GDM1 (cell line): ENCODE measurements around the gene NPC1.
"Not testable (repeated sequence)": the region's sequence is repeated elsewhere in the genome, so short reads cannot be mapped to it uniquely, and the experiment has no call there.

Source experiments
- DNase-seq: peaks from one replicate; lab custom pipeline; 2025; lab: John Stamatoyannopoulos, UW

NPC1 gene

DNA sequence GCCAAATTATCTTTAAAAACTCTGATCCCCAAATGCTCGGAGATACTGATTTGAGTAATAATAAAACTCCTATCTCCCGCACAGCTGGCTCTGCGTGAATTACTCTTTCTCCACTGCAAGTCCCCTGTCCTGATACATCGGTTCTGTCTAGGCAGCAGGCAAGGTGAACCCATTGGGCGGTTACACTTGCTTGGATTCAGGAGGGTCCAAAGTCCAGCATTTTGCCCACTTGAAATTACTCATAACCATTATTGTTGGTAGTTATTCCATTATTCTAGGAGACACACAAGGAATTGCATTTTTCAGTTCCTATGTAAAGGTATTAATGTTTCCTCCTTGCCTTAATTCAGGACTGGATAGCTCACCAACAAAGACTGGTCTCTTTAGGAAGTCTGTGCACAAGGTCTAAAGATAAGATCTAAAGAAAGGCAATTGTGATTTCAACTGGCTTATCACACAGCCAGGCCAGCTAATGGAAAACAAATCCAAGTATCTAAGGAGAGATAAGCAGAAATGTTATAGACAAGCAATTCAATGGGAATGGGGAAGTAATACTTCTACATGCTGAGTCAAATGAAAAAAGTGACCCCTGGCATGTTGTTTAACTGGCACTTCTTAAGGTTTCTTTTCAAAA, 23.2 kb upstream of the NPC1 start:
- no peak for DNase-seq

DNA sequence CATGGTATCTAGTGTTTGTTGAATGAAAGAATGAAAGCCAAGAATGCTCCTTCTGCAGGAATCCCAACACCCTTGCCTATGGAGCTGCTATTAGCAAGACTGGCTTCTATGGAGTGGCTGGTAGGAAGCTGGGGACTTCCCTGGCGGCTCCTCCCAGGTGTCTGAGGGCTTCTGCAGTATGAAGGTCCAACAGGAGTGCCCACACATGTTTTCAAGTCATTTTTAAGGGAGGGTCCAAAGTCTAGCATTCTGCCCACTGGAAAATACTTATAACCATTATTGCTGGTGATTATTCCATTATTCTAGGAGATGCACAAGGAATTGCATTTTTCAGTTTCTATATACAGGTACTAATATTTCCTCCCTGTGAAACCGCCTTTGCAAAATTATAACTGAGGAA, 21.9 kb upstream of the NPC1 start:
- DNase-seq, result no peak

DNA sequence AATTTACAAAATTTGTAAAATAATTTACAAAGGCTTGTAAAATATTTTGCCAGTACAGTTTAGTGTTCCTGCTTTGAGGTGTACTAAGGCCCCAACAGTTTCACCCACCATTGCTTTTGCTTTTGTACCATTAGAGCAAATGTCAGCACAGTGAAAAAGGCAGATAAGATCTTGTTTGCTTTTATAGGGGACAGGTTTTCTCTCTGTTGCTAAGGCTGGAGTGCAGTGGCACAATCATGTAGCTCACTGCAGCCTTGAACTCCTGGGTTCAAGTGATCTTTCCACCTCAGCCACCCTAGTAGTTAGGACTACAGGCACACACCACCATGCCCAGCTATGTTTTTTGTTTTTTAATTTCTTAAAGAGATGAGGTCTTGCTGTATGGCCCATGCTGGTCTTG, 19.6 kb upstream of the NPC1 start:
- no peak for DNase-seq

DNA sequence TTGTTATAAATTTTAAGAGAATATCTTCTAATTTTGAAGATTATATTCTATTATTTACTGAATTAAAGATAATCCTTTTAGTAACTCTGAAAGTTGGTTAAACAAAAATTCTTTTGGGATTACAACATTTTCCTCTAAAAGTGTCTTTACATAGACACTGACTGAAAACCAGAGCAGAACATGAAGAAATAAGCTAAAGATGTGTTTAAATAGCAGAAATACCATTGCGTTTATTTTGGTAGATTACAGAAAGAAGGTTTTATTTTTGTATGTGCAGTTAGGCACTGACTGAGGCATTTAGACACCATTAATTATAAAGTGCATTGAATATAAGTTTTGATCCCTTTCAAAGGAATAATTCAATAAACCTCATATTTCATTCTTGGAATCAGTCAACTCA, 13.5 kb upstream of the NPC1 start:
- DNase-seq, result no peak

DNA sequence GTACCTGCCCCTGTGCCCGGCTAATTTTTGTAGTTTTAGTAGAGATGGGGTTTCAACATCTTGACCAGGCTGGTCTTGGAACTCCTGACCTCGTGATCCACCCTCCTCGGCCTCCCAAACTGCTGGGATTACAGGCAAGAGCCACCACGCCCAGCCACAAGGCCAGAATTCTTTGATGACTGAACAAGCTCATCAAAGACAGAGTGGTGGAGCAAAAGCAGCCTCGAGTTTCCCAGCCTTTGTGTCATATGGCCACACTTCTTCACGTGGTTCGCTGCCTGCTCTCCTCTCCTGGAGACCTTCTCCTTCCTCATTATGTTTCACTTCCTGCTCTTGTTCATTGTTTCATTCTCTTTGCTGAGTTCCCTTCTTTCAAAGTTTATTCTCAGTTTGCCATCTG, 9.9 kb upstream of the NPC1 start:
- DNase-seq, result no peak

DNA sequence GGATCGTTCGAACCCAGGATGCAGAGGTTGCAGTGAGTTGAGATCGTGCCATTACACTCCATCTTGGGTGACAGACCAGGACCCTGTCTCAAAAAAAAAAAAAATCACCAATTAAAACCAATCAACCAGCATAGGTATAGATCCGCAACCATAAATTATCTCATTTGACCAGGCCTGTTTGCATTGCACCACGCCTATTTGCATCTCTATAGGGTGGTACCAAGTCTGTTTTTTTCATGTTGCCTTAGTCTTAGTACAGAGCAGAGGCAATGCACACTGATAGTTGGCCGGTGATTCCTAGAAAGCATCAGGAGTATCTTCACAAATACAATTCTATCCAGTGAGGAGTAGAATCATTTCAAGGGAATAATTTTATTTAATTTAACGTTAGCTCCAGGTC, 9.3 kb upstream of the NPC1 start:
- no peak for DNase-seq

DNA sequence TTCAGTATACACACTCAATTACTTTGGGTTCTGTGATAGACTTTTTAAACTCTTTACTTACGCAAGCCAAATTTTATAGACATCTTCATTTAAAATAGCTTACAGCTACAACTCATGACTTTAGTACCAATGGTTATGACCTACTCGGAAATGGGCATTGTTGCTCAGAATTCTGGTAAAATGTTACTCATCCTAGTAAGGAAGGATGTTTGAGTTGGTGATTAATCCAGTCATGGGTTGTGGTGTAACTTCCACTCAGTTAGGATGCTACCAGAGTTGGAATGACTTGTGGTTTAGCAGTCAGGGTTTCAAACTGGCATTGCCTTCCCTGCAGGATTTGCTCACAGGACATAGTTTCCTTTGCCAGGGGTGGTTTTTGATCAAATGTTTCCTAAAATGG, 7.4 kb upstream of the NPC1 start:
- DNase-seq, result no peak

DNA sequence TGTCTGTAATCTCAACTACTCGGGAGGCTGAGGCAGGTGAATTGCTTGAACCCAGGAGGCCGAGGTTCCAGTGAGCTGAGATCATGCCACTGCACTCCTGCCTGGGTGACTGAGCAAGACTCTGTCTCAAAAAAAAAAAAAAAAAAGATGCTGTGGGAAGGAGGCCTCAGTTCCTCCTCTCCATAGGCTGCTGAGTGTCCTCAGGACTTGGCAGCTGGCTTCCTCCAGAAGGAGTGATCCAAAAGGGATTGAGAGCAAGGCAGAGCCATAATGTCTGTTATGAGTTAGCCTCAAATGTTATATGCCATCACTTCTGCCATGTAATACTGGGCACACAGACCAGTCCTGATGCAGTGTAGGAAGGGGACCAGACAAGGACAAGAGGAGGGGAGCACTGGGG, 6.6 kb upstream of the NPC1 start:
- DNase-seq, result no peak

DNA sequence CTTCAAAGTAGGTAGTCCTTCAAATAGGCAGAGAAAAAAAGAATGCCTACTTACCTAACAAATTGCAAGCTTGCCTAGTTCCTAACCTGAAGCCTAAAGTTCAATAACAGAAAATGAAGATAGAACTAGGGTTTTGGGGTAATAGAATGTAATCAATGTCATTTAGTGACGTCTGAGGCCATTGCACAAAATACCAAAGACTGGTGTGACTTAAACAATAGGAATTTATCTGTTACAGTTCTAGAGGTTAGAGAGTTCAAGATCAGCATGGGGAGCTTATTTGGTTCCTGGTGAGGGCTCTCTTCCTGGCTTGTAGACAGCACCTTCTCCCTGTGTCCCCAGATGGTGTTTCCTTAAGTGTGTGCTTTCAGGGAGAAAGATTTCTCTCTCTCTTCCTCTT, 4.7 kb upstream of the NPC1 start:
- no peak for DNase-seq

DNA sequence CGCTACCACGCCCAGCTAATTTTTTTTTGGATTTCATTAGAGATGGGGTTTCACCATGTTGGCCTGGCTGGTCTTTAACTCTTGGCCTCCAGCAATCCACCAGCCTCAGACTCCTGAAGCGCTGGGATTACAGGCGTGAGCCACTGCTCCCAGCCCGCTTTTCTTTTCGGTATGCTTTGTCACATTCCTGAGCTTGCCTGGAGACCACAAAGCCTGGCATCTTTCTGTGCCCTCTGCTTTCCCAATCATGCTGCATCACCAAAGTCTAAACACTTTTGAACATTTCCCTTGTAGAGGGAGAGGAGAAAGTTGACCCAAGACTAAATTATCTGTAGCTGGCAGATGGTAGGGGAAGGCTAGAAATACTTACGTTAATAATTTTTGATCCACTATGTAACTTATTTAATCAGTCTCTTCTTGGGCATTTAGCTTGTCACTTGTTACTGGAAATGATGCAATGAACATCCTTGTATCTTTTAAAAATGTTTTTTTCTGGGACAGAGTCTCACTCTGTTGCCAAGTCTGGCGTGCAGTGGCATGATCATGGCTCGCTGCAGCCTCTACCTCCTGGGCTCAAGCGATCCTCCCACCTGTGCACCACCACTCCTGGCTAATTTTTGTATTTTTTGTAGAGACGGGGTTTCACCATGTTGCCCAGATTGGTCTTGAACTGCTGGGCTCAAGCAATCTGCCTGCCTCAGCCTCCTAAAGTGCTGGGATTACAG, 2.7 kb upstream of the NPC1 start:
- DNase-seq, result no peak

DNA sequence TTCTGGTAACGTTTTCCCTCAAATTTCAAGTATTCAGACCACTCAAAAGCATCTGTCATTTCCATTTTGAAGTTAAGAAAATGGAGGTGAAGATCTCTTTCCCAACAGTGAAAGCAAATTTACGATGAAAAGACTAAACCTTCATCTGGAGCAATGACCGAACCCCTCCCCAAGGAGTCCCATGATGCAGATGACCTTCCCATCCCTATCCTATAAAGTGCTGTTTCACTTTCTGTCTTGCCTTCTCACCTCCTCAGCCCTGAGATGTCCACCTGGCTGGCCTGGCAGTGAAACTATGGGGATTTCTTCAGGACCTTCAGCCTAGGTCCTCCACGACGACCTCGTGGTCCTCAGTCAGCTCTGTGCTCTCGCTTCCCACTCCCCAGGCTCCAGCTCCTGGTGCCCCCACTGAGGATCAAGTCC, 925 bp upstream of the NPC1 start:
- no peak for DNase-seq

DNA sequence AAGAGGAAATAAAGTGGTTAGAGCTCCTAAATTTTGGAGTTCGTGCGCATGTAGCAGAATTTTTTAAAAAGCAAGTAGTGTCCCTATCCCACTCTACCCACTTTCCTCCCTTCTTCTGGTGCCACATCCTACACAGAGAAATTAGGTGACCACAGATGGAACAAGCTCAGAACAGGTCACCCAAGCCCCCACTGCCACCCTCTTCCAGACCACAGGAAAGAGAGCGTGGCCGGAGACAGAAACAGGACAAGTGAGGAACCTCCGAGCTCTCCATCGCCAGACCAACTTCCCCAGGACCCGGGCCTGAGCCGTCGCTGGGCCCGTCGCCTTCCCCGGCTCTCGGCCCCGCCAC, 433 bp downstream of the NPC1 start:
- no peak for DNase-seq

DNA sequence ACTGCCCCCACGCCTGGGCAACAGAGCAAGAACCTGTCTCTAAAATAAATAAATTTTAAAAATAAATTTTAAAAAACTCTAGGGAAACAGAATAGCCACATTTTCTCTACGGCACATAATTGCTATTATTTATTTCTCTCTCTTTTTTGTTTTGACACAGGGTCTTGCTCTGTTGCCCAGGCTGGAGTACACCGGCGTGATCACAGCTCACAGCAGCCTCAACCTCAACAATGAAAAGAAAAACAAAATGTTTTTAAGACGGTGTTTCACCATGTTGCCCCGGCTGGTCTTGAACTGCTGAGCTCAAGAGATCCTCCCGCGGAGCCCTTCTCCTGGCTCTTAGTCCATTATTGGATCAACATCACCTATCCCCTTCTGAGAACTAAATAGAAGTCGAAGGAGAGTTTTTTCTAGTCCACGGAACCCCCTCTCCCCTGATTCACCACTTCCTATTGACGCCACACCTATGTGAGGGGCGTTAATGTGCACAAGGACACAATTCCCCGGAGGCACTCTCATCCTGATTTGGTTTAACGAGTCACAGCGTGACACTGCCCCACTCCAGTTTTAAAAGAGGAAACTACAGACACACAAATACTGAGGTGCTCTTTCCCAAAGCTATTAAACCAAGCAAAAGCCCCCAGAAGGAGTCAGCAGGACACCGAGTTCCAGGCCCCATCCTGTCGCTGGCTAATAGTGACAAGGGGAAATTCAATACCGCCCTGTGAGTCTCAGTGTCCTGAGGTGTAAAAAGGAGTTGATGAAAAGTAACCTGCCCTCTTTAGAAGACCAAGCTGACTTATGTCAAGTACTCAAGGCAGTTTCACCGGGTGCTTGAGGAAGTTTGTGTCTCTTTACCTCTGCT, 1.1 kb downstream of the NPC1 start:
- DNase-seq, result no peak

DNA sequence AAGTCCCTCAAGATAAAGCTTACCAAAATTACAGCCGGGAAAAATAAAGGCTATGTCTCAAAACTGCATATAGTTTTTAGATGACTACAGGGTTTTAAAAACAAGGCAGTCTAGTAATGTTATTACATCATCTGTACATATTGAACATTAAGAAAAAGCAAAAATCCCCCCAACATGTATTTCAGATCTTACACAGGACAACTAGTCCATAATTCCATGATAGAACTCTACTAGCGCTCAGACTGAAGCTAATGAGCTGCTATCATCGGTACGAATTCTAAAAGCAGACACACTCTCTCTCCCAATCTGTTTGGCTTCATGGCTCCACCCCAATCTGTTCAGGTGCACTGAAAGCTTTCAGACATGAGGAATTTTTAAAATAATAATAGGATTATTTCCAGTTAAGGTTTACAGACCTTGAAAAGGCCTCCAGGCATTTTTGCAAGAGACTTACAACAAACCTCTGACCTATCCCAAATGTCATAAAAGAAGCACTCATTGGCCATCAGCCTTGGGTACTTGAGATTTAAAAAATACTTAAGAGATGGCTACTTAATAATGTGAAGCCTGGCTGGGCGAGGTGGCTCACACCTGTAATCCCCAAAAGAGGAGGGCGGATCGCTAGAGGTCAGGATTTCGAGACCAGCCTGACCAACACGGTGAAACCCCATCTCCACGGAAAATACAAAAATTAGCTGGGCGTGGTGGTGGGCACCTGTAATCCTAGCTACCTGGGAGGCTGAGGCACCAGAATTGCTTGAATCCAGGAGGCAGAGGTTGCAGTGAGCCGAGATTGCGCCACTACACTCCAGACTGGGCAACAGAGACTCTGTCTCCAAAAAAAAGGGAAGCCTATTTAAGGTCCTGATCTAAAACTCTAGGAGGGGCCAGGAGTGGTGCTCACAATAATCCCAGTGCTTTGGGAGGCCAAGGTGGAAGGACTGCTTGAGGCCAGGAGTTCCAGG, 2.0 kb downstream of the NPC1 start:
- no peak for DNase-seq

DNA sequence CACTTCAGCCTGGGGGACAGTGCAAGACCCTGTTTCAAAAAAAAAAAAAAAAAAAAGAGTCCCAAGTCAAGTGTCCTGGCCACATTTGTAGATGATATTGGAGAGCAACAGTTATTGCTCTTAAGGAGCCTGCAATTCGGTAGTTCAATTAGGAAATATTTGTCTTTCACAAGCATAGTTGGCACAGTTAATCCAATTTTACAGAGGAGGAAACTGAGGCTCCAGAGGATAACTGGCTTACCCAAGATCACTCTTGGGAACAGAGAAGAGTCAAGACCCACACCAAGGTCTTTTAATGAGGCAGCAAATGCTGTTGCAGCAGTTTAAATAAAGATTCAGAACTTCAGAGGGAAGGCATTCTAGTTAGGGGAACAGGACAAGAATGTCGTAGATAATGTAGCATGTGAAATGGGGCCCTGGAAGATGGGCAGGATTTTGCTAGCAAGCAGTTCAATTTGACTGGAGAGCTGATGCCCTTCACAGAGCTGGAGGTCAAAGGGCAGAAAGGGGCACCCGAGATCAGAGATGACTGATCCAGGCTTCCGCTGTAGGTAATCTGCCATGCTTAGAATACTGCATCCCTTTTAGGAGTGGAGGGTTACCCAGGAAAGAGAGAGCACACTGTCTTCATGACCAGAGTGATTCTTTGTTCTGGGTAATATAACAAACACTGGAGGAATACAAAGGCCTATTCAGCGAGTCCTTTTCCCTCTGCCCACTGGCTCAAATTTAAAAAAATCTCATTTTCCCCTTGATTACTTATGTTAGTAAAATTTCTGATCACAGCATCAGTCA, 3.0 kb downstream of the NPC1 start:
- no peak for DNase-seq

DNA sequence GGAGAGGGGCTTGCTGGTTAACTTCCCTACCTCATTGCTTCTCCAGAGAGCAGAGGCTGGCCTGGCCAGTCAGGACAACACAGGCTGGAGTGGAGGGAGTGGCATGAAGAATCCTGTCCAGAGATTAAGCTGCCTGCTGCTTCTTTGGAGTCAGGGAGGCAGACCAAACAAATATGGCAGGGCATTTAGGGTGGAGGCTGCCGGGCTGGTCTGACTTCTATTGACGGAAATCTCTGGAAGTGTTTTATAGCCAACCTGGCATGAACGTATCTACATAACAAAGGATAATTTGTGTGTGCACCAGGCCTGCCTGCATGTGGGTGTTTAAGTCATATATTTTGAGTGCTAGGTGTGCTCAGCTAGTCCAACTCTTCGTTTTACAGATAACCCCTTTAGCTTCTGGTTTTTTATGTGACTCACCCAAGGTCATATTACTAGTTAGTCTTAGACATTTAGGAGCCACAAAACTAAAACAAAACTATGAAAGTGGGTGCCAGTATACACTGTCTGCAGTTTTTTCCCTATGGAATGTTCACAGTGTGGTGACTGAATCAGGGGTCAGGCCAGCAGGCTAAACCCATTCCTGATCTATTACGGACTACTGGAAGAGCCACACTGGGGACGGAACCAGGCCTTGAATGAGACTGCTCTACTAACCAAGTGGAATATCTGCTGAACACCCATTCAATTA, 5.5 kb downstream of the NPC1 start:
- no peak for DNase-seq

DNA sequence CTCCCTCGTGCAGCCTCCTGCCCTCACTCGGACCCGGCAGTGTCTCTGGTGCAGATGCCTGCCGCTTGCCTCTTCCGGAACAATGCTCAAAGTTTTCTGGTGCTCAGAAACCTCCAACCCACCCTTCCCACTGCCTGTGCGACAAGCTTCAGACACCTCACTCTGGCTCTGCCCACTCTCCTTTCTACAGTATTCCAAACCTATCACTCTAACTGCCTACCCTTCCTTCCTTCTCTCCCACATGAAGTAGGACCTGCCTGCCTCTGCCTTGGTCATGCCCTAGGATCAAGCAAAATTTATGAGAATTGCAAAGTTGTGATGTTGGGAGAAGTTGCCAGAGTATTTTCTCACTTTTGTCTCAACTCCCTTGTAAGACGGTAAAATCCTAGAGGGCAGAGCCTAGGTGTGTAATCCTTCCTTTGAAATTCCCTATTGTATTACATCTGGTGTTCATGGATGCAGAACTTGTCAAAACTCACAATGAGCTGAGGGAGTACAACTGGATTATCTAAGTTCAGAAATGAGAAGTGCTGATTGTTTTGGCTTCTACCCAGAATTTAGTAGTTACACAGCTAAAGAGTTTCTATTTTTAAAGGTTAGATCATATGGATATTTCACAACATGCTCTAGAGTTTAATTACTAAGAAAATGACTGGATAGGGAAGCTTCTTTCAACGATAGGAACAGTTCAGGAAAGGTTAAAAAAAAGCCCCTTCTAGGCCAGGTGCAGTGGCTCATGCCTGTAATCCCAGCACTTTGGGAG, 7.2 kb downstream of the NPC1 start:
- no peak for DNase-seq

DNA sequence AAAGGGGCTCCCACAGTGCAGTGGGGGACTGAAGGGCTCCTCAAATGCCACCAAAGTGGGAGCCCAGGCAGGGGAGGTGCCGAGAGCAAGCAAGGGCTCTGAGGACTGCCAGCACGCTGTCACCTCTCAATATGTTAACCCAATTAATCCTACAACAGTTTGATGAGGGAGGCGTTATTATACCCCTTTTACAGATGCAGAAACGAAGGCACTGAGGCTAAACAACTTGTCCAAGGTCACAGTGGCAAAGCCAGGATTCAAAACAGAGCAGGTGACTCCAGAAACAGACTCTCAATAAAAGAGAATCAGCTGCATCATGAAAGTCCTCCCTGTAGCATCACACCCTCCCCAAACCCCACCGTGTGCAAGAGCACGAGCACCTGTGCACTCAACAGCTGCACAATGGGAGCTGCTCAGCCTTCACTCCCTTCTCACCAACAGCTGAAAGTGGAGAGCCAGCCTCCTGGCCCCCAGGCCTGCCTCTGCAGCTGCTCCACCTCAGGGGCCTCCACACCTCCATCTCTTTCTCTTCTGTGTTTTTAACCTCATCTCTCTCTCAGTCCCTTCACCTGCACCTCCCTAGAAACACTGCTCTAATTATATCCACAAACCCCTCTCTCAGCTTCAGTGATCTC, 8.1 kb downstream of the NPC1 start:
- no peak for DNase-seq

DNA sequence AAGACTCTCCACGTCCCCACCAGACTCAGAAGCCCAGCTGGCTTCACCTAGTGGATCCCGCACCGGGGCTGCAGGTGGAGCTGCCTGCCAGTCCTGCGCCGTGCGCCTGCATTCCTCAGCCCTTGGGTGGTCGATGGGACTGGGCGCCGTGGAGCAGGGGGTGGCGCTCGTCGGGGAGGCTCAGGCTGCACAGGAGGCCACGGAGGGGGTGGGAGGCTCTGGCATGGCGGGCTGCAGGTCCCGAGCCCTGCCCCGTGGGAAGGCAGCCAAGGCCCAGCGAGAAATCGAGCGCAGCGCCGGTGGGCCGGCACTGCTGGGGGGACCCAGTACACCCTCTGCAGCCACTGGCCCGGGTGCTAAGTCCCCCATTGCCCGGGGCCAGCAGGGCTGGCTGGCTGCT, 8.8 kb downstream of the NPC1 start:
- DNase-seq, result not testable (repeated sequence)

DNA sequence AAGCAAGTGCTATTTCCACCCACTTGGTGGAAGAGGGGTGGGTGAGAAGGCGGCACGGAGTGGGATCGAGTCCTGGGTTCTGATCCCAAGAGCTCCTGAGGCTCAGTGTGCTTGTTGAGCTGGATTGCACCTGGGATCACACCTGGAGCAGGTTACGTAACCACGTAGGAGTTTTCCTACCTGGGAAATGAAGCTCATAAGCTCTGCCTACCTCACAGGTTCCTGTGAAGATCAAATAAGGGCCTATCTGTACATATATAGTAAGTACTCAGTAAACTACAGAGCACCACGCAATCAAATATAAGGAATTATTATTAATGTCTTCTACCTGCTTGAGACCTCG, 11.0 kb downstream of the NPC1 start:
- no peak for DNase-seq
